Measurements from ENCODE around the gene ZNF652.

ZNF652 gene

DNA sequence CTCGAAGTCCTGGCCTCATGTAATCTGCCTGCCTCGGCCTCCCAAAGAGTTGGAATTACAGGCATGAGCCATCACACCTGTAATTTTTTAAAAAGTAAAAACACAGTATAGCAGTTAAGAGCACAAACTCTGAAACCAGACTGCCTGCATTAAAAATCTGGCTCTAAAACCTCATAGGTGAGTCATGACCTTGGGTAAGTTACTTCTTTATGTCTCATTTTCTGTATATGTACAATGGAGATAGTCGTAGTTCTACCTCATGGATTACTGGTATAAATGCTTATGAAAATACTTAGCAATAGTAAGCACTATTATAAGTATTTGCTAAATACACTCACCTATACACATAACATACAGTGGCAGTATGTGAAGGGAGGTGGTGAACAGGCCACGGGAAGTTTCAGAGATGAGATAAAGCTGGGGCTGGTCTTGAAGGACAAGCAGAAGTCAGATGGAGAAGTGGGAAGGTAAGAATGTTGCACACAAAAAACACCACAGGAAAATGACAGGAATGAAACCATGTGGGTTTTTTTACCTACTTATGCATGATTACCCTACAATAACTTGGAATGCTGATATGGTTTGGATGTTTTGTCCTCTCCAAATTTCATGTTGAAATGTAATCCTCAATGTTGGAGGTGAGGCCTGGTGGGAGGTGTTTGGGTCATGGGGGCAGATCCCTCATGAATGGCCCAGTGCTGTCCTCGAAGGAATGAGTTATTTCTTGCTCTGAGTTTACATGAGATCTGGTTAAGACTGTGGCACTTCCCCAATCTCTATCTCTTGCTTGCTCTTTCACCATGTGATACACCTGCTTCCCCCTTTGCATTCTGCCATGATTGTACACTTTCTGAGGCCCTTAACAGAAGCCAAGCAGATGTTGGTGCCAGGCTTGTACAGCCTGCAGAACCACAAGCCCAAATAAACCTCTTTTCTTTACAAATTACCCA lies 33.9 kb downstream of the ZNF652 start:
- H3K9me3 ChIP-seq (replicated peaks; ENCODE audit: low read length): no peaks in the 10 kb centered on the region
- no peak overlapping the region for H3K4me2 ChIP-seq (ENCODE audit: low read length)
- no peaks in the 10 kb centered on the region for H3K36me3 ChIP-seq (ENCODE audit: insufficient read depth, low read length)
- no peaks in the 10 kb centered on the region for H3K4me1 ChIP-seq (ENCODE audit: control insufficient read depth, insufficient read depth, low read length)
- no peaks in the 10 kb centered on the region for H3K27me3 ChIP-seq (ENCODE audit: control insufficient read depth, insufficient read depth, low read length)
- H3K9ac ChIP-seq (ENCODE audit: low read depth, low read length): no peak overlapping the region
- no peak overlapping the region for H3K4me3 ChIP-seq (ENCODE audit: low read length)

GRCh38 chr17:49325980-49326379 lies 36.1 kb downstream of the ZNF652 start:
- no peak overlapping the region for H3K4me3 ChIP-seq (ENCODE audit: low read length)
- no peaks in the 10 kb centered on the region for H3K27me3 ChIP-seq (ENCODE audit: control insufficient read depth, insufficient read depth, low read length)
- H3K9me3 ChIP-seq (replicated peaks; ENCODE audit: low read length): no peaks in the 10 kb centered on the region
- no peaks in the 10 kb centered on the region for H3K36me3 ChIP-seq (ENCODE audit: insufficient read depth, low read length)
- no peak overlapping the region for H3K9ac ChIP-seq (ENCODE audit: low read depth, low read length)
- no peaks in the 10 kb centered on the region for H3K4me1 ChIP-seq (ENCODE audit: control insufficient read depth, insufficient read depth, low read length)
- no peak overlapping the region for H3K4me2 ChIP-seq (ENCODE audit: low read length)

GRCh38 chr17:49318435-49318965 lies 43.5 kb downstream of the ZNF652 start:
- Histone ChIP-seq H3K4me1 (ENCODE audit: control insufficient read depth, insufficient read depth, low read length) (peaks cover 11% of the 10 kb centered on the region), H3K36me3 (ENCODE audit: insufficient read depth, low read length) (peaks cover 5% of the 10 kb centered on the region), H3K27me3 (ENCODE audit: control insufficient read depth, insufficient read depth, low read length) (no peaks in the 10 kb centered on the region), H3K9me3 (replicated peaks; ENCODE audit: low read length) (no peaks in the 10 kb centered on the region), H3K4me3 (ENCODE audit: low read length) (no peak overlapping the region), H3K4me2 (ENCODE audit: low read length) (no peak overlapping the region), H3K9ac (ENCODE audit: low read depth, low read length) (no peak overlapping the region)

DNA sequence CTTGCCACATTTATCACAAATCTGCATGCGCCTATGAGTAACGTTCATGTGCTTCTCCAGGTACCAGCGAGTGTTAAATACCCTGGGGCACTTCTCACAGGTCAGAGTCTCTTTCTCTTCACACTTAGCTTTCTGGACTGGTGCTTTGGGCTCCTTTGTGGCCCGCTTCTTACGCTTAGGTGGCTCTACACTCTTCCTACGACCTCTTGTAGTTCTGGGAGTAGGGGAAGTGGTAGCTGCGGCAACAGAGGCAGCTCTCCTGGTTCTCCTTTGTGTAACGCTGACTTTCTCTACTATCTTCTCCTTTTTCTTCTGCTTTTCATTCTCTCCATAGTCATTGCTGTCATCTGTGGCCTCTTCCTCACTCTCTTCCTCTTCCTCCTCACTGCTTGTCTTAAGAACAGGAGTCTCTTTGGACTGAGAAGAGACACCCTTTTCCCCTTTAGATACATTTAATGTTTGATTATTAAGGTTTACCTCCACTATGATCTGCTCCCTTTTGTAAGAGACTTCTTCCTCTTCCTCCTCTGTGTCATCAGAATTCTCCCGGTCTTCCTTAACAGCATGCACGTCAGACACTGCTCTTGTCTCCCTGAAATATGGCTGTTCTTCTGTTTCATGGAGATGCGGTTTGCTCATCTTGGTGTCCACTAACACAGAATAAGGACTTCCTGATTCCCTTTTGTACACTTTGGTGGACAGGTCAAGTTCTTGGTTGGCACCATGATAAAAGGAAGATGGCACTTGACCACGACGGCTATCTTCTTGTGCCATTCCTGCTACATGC lies 45.0 kb downstream of the ZNF652 start:
- no peak overlapping the region for H3K4me3 ChIP-seq (ENCODE audit: low read length)
- peaks cover 11% of the 10 kb centered on the region for H3K4me1 ChIP-seq (ENCODE audit: control insufficient read depth, insufficient read depth, low read length)
- H3K27me3 ChIP-seq (ENCODE audit: control insufficient read depth, insufficient read depth, low read length): no peaks in the 10 kb centered on the region
- no peak overlapping the region for H3K4me2 ChIP-seq (ENCODE audit: low read length)
- no peaks in the 10 kb centered on the region for H3K9me3 ChIP-seq (replicated peaks; ENCODE audit: low read length)
- peaks cover 9% of the 10 kb centered on the region for H3K36me3 ChIP-seq (ENCODE audit: insufficient read depth, low read length)
- H3K9ac ChIP-seq (ENCODE audit: low read depth, low read length): no peak overlapping the region

DNA sequence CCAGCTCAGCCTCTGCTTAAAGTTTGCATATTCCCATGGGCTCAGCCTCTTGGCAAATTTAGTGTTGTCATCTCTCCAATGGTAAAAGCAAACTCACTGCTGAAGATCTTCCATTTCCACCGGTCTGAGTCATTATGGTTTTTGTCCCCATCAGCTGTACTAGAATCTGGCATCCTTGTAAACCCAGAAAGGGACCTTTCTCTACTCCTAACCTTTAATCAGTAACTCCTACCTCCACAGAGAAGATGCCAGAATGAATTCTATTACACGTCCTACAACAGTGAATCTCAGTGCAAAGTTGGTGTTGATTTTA lies 45.8 kb downstream of the ZNF652 start:
- Histone ChIP-seq H3K4me3 (ENCODE audit: low read length) (peak overlapping the region; percentile 23), H3K9ac (ENCODE audit: low read depth, low read length) (no peak overlapping the region)

GRCh38 chr17:49315551-49316257 lies 46.3 kb downstream of the ZNF652 start:
- H3K9me3 ChIP-seq (replicated peaks; ENCODE audit: low read length): no peaks in the 10 kb centered on the region
- H3K27me3 ChIP-seq (ENCODE audit: control insufficient read depth, insufficient read depth, low read length): no peaks in the 10 kb centered on the region
- H3K4me1 ChIP-seq (ENCODE audit: control insufficient read depth, insufficient read depth, low read length): peaks cover 11% of the 10 kb centered on the region
- no peak overlapping the region for H3K9ac ChIP-seq (ENCODE audit: low read depth, low read length)
- peaks cover 19% of the 10 kb centered on the region for H3K36me3 ChIP-seq (ENCODE audit: insufficient read depth, low read length)
- peak overlapping the region; percentile 66 for H3K4me2 ChIP-seq (ENCODE audit: low read length)
- H3K4me3 ChIP-seq (ENCODE audit: low read length): peak overlapping the region; percentile 23

More for the DNA sequence above, 45.8 kb downstream of the ZNF652 start:
- no peaks in the 10 kb centered on the region for H3K27me3 ChIP-seq (ENCODE audit: control insufficient read depth, insufficient read depth, low read length)
- H3K36me3 ChIP-seq (ENCODE audit: insufficient read depth, low read length): peaks cover 17% of the 10 kb centered on the region
- H3K4me1 ChIP-seq (ENCODE audit: control insufficient read depth, insufficient read depth, low read length): peaks cover 11% of the 10 kb centered on the region
- H3K4me2 ChIP-seq (ENCODE audit: low read length): peak overlapping the region; percentile 66
- H3K9me3 ChIP-seq (replicated peaks; ENCODE audit: low read length): no peaks in the 10 kb centered on the region

- Histone ChIP-seq H3K4me1 (ENCODE audit: control insufficient read depth, insufficient read depth, low read length) (peaks cover 11% of the 10 kb centered on the region), H3K9me3 (replicated peaks; ENCODE audit: low read length) (no peaks in the 10 kb centered on the region), H3K36me3 (ENCODE audit: insufficient read depth, low read length) (peaks cover 19% of the 10 kb centered on the region), H3K27me3 (ENCODE audit: control insufficient read depth, insufficient read depth, low read length) (no peaks in the 10 kb centered on the region), H3K4me3 (ENCODE audit: low read length) (no peak overlapping the region), H3K4me2 (ENCODE audit: low read length) (no peak overlapping the region), H3K9ac (ENCODE audit: low read depth, low read length) (no peak overlapping the region)
Measured at GRCh38 chr17:49312722-49313121, 49.3 kb downstream of the ZNF652 start.

GRCh38 chr17:49299996-49300395 lies 62.1 kb downstream of the ZNF652 start:
- Histone ChIP-seq H3K4me1 (ENCODE audit: control insufficient read depth, insufficient read depth, low read length) (no peaks in the 10 kb centered on the region), H3K27me3 (ENCODE audit: control insufficient read depth, insufficient read depth, low read length) (no peaks in the 10 kb centered on the region), H3K9ac (ENCODE audit: low read depth, low read length) (no peak overlapping the region), H3K9me3 (replicated peaks; ENCODE audit: low read length) (no peaks in the 10 kb centered on the region), H3K4me2 (ENCODE audit: low read length) (no peak overlapping the region), H3K4me3 (ENCODE audit: low read length) (no peak overlapping the region), H3K36me3 (ENCODE audit: insufficient read depth, low read length) (peaks cover 9% of the 10 kb centered on the region)

GRCh38 chr17:49298371-49298976 lies 63.6 kb downstream of the ZNF652 start:
- H3K4me3 ChIP-seq (ENCODE audit: low read length): no peak overlapping the region
- no peak overlapping the region for H3K9ac ChIP-seq (ENCODE audit: low read depth, low read length)
- no peaks in the 10 kb centered on the region for H3K4me1 ChIP-seq (ENCODE audit: control insufficient read depth, insufficient read depth, low read length)
- H3K36me3 ChIP-seq (ENCODE audit: insufficient read depth, low read length): peaks cover 9% of the 10 kb centered on the region
- H3K4me2 ChIP-seq (ENCODE audit: low read length): no peak overlapping the region
- no peaks in the 10 kb centered on the region for H3K27me3 ChIP-seq (ENCODE audit: control insufficient read depth, insufficient read depth, low read length)
- no peaks in the 10 kb centered on the region for H3K9me3 ChIP-seq (replicated peaks; ENCODE audit: low read length)

DNA sequence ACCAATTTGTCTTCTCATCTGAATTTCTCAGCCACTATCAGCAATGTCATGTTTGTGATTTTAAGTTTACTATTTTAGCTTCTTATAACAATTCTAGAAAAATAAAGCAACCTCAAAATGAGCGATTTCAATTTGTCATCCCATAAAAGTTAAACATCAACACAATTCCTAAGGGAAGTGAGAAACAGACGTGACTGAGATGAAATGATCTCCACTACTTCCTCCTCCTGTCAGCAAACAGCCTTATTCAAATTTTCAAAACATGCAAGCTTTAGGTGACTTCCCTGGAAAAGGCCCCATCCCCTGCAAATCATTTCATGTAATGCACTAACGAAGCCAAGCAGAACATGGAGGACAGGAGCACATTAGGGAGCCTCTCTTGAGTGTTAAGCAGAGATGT lies 64.9 kb downstream of the ZNF652 start:
- Histone ChIP-seq H3K9me3 (replicated peaks; ENCODE audit: low read length) (no peaks in the 10 kb centered on the region), H3K36me3 (ENCODE audit: insufficient read depth, low read length) (peaks cover 9% of the 10 kb centered on the region), H3K4me1 (ENCODE audit: control insufficient read depth, insufficient read depth, low read length) (no peaks in the 10 kb centered on the region), H3K4me2 (ENCODE audit: low read length) (no peak overlapping the region), H3K9ac (ENCODE audit: low read depth, low read length) (no peak overlapping the region), H3K27me3 (ENCODE audit: control insufficient read depth, insufficient read depth, low read length) (no peaks in the 10 kb centered on the region), H3K4me3 (ENCODE audit: low read length) (no peak overlapping the region)

DNA sequence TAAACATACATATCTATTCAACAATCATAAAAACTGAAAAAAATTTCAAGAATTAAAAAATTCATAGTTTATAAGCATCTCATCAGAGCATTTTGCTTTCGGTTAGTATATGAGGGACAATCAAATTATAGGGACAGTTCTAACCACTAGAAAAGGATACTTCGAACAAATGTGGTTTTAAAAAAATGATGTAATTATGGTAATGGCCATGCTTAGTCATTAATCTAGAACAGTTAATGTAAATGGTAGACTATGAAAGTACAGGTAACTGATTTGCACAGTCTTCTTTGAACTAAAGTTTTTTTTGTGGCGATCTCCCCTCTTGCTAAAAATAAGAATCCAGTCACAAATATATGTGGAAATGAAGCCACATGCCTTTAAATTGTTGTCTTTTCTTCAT lies 67.9 kb downstream of the ZNF652 start:
- Histone ChIP-seq H3K9me3 (replicated peaks; ENCODE audit: low read length) (no peaks in the 10 kb centered on the region), H3K4me1 (ENCODE audit: control insufficient read depth, insufficient read depth, low read length) (no peaks in the 10 kb centered on the region), H3K4me3 (ENCODE audit: low read length) (no peak overlapping the region), H3K9ac (ENCODE audit: low read depth, low read length) (no peak overlapping the region), H3K36me3 (ENCODE audit: insufficient read depth, low read length) (peaks cover 13% of the 10 kb centered on the region), H3K27me3 (ENCODE audit: control insufficient read depth, insufficient read depth, low read length) (no peaks in the 10 kb centered on the region), H3K4me2 (ENCODE audit: low read length) (no peak overlapping the region)
